Measurements from ENCODE around the gene TMEM62. TPM values are rescaled to one million over a fixed set of nuclear protein-coding genes. Genes with fewer than 3 reads are reported as not detected.
"Not testable (repeated sequence)": the region's sequence is repeated elsewhere in the genome, so short reads cannot be mapped to it uniquely, and the experiment has no call there.

Gene TMEM62
- total RNA-seq, 2 donors from 2014 or later = 33.0 to 34.2 TPM

DNA sequence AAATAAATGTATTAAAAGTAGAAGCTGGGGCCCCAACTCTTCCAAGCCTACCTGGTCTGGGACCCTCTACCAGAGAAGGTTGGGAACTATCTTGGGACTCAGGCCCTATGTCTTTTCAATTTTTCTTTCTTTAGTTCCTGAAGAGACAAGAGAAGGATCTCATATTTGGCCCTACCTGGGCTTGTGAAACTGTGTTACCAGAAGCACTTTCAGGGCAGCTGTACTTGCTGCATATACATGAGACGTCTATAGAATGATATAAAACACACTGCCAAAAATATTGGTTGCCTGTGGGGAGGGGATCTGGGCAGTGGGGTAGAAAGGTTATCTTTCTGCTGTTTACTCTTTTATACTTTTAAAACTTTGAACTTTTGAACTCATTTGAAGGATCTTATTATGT, 88.0 kb downstream of the TMEM62 start:
- no peak overlapping the region for H3K9ac ChIP-seq (ENCODE audit: low read depth in 2 of 2, low read length in 2 of 2)
- H3K9me3 ChIP-seq = no peaks in the 10 kb centered on the region
- H3K27me3 ChIP-seq = no peaks in the 10 kb centered on the region
- no peak overlapping the region for H3K27ac ChIP-seq
- H3K4me3 ChIP-seq = no peak overlapping the region
- DNase-seq = no peak
- no peaks in the 10 kb centered on the region for H3K36me3 ChIP-seq
- no peaks in the 10 kb centered on the region for H3K4me1 ChIP-seq
- TF ChIP-seq, protein P1, sequence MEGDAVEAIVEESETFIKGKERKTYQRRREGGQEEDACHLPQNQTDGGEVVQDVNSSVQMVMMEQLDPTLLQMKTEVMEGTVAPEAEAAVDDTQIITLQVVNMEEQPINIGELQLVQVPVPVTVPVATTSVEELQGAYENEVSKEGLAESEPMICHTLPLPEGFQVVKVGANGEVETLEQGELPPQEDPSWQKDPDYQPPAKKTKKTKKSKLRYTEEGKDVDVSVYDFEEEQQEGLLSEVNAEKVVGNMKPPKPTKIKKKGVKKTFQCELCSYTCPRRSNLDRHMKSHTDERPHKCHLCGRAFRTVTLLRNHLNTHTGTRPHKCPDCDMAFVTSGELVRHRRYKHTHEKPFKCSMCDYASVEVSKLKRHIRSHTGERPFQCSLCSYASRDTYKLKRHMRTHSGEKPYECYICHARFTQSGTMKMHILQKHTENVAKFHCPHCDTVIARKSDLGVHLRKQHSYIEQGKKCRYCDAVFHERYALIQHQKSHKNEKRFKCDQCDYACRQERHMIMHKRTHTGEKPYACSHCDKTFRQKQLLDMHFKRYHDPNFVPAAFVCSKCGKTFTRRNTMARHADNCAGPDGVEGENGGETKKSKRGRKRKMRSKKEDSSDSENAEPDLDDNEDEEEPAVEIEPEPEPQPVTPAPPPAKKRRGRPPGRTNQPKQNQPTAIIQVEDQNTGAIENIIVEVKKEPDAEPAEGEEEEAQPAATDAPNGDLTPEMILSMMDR (IDR thresholded peaks at IDR 0.05) = no peak
- intact Hi-C loops (cut with DNase I) = no loop called here

DNA sequence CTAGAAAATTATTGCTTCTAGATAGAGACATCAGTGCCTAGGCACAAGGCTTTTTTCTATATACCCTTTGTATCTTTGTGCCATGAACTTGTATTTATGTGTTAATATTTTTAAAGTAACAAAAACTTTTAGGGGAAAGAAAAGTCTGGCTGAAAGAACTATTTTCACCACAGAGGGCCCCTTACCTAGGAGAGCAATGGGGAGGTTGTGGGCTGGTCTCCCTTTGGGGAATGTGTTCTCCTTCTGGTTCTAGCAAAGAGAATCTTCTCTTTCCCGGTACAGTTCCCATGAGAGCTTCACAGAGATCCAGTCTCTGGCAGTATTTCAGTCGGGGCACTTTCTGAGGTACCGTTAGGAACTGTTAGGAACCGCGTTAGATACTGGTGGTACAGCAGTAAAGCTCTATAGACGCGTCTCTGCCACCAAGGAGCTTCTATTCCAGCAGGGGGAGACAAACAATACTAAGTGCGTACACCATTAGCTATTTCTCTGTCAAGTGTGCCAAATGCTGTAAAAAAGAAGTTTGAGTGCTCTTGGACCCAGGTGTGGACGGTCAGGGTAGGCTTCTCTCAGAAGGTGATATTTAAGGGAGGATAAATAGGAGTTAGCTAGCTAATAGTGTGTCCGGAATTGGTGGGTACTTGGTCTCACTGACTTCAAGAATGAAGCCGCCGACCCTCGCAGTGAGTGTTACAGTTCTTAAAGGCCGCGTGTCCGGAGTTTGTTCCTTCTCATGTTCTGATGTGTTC, 92.0 kb downstream of the TMEM62 start:
- TF ChIP-seq, protein P1 (IDR thresholded peaks at IDR 0.05) = peak; percentile 62
- Histone ChIP-seq H3K4me3 (no peak overlapping the region), H3K27me3 (no peaks in the 10 kb centered on the region), H3K27ac (no peak overlapping the region), H3K9me3 (no peaks in the 10 kb centered on the region), H3K36me3 (no peaks in the 10 kb centered on the region), H3K9ac (ENCODE audit: low read depth in 2 of 2, low read length in 2 of 2) (no peak overlapping the region), H3K4me1 (no peaks in the 10 kb centered on the region)
- DNase-seq = peak; percentile 32
- intact Hi-C loops (cut with DNase I) = loop anchor here (2.0 kb wide), 1 partner anchor 61 kb away; no protein-coding TSS in a partner anchor

DNA sequence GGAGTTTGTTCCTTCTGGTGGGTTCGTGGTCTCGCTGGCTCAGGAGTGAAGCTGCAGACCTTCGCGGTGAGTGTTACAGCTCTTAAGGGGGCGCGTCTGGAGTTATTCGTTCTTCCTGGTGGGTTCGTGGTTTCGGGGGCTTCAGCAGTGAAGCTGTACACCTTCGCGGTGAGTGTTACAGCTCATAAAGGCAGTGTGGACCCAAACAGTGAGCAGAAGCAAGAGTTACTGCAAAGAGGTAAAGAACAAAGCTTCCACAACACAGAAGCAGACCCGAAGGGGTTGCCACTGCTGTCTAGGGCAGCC, 92.5 kb downstream of the TMEM62 start:
- H3K4me1 ChIP-seq; H3K9me3 ChIP-seq; H3K9ac ChIP-seq (ENCODE audit: low read depth in 2 of 2, low read length in 2 of 2); H3K36me3 ChIP-seq; H3K27me3 ChIP-seq; H3K4me3 ChIP-seq; H3K27ac ChIP-seq; DNase-seq: not testable (repeated sequence)
- intact Hi-C loops (cut with DNase I) = loop anchor here (2.0 kb wide), 1 partner anchor 61 kb away; no protein-coding TSS in a partner anchor

DNA sequence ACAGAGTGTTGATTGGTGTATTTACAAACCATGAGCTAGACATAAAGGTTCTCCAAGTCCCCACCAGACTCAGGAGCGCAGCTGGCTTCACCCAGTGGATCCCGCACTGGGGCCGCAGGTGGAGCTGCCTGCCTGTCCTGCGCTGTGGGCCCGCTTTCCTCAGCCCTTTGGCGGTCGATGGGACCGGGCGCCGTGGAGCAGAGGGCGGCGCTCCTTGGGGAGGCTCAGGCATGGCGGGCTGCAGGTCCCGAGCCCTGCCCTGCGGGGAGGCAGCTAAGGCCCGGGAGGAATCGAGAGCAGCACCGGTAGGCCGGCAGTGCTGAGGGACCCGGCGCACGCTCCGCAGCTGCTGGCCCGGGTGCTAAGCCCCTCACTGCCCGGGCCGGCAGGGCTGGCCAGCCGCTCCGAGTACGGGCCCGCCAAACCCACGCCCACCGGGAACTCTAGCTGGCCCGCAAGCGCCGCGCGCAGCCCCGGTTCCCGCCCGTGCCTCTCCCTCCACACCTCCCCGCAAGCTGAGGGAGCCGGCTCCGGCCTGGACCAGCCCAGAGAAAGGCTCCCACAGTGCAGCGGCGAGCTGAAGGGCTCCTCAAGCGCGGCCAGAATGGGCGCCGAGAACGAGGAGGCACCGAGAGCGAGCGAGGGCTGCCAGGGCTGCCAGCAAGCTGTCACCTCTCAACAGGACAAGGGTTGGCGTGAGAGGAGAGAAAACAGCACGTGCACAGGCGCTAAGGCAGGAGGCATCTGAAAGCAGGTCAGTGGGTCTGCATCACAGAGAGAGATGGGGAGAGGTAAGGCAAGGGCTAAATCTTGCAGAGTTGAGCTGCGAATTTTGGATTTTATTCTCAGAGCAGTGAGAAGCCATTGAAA, 93.3 kb downstream of the TMEM62 start:
- no peaks in the 10 kb centered on the region for H3K9me3 ChIP-seq
- DNase-seq = no peak
- H3K9ac ChIP-seq (ENCODE audit: low read depth in 2 of 2, low read length in 2 of 2) = no peak overlapping the region
- H3K4me1 ChIP-seq = no peaks in the 10 kb centered on the region
- no peak overlapping the region for H3K4me3 ChIP-seq
- TF ChIP-seq, protein P1 (IDR thresholded peaks at IDR 0.05) = no peak
- H3K36me3 ChIP-seq = no peaks in the 10 kb centered on the region
- intact Hi-C loops (cut with DNase I) = no loop called here
- H3K27me3 ChIP-seq = no peaks in the 10 kb centered on the region
- H3K27ac ChIP-seq = no peak overlapping the region

DNA sequence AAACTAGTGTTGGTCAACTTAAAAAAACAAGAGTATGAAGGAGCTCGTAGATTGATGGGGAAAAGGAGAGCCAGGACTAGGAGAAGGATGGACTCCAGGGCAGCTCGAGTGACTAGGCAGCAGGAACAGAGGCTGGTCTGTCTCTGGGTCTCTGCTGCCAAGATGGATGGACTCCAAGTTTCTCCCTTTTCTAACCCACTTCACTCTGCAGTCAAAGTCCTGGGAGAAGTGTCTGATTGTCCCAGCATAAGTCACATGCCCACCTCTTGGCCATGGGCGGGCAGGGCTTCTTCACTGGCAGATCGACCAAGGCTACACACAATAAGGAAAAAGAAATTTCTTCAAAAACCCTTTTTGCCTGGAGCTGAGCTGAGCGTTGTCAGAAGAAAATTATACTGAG, 96.6 kb downstream of the TMEM62 start:
- intact Hi-C loops (cut with DNase I) = no loop called here
- TF ChIP-seq, protein P1 (IDR thresholded peaks at IDR 0.05) = no peak
- Histone ChIP-seq H3K4me3 (no peak overlapping the region), H3K36me3 (no peaks in the 10 kb centered on the region), H3K27me3 (no peaks in the 10 kb centered on the region), H3K9me3 (no peaks in the 10 kb centered on the region), H3K27ac (no peak overlapping the region), H3K9ac (ENCODE audit: low read depth in 2 of 2, low read length in 2 of 2) (no peak overlapping the region), H3K4me1 (no peaks in the 10 kb centered on the region)
- DNase-seq = no peak
